ENCODE measurements around the gene SECISBP2. TPM values are rescaled to one million over a fixed set of nuclear protein-coding genes. Genes with fewer than 3 reads are reported as not detected.

SECISBP2 gene
- total RNA-seq, 2 experiments from 2014 or later, result 56.4 to 59.4 TPM

DNA sequence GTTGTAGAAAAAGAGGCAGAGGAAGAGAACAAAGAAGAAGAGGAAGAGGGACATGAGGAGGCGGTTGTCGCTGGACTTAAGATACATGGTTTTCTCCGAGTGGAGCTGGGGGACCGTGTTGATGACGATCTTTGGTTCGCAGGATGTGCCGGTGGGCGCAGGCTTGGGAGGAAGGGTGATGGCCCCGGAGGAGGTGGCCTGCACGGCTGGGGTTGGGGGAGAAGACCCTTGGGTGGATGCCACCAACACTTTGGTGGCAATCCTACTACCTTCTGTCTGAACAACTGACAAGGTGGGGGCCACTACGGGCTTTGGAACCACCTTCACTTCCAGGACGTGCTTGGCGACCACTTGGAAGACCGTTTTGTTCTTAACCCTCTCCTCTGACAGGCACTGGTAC is 60.7 kb downstream of the SECISBP2 start:
- Mint-ChIP-seq H3K27me3 (no peaks in the 10 kb centered on the region), H3K27ac (no peak overlapping the region), H3K4me3 (no peak overlapping the region), H3K36me3 (peaks cover 32% of the 10 kb centered on the region), H3K9me3 (no peaks in the 10 kb centered on the region), H3K4me1 (peaks cover 32% of the 10 kb centered on the region)
- DNase-seq (no peak), ATAC-seq (ENCODE audit: low read depth) (no peak)
- POLR2A ChIA-PET, result no interaction called here

DNA sequence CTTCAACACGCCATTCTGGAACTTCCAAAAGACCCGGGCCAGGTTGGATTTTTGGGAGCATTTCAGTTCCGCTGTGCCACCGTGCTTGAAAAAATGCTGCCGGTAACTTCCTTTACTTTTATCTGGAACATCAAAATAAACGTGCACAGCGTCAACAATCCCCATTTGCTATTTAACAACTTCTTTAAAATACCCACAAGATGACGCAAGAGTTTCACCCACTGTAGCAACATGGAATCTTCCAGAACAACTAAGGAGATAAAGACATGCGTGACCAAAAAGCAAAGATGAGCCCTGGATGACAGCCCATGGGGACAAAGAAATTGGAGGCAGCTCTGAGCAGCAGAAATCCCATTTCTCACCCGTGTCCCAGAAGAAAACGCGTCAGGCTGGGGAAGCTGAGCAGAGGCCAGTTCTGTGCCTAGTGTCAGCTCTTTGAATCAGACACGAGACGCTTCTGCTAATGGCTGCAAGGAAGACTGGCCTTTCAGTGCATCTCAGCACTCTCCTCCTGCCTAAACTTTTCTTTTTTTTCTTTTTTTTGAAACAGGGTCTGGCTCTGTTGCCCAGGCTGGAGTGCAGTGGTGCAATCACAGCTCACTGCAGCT is 61.3 kb downstream of the SECISBP2 start:
- peak overlapping the region; percentile 12 for H3K27ac Mint-ChIP-seq
- peaks cover 32% of the 10 kb centered on the region for H3K36me3 Mint-ChIP-seq
- ATAC-seq (ENCODE audit: low read depth) (no peak), DNase-seq (no peak)
- POLR2A ChIA-PET, result no interaction called here
- no peaks in the 10 kb centered on the region for H3K9me3 Mint-ChIP-seq
- no peaks in the 10 kb centered on the region for H3K27me3 Mint-ChIP-seq
- no peak overlapping the region for H3K4me3 Mint-ChIP-seq
- H3K4me1 Mint-ChIP-seq, result peaks cover 30% of the 10 kb centered on the region

DNA sequence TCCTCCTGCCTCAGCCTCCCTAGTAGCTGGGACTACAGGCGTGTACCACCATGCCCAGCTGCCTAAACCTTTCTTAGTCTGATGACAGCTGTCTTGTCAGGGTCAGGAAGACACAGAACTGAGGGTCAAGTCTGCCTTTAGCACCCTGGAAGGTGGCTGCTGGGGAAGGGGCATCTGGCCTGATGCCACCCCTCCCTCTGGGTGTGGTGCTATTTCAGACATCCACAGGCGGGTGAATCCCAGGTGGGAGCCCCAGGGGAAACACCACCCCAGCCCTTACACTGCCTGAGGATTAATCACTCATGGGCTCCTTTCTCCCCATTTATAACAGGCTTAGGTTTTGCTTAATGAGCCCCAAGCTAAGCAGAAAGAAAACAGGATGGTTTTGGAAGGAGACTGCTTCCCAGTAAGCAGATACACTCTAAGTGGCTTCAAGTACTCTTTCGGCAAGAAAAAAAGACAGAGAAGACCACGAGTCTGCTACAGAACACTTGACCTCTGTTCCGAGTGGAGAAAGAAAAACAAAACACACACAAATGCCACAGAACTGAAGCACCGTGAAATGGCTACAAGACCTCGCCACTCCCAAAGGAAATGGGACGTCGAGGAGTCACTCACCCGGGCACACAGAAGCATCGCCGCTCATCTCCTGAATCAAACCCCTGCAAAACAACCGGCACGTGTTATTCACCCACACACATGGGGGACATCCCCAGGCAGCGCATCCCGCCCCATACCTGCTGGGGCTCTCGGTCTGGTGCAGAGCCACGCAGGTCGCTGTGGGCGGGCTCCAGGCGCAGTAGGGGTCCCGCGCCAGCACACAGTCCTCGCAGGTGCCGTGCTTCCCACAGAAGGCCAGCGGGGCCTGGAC is 62.4 kb downstream of the SECISBP2 start:
- no peaks in the 10 kb centered on the region for H3K27me3 Mint-ChIP-seq
- no peak for ATAC-seq (ENCODE audit: low read depth)
- POLR2A ChIA-PET, result no interaction called here
- DNase-seq, result no peak
- peaks cover 35% of the 10 kb centered on the region for H3K36me3 Mint-ChIP-seq
- H3K4me1 Mint-ChIP-seq, result peaks cover 25% of the 10 kb centered on the region
- peak overlapping the region; percentile 11 for H3K27ac Mint-ChIP-seq
- H3K9me3 Mint-ChIP-seq, result no peaks in the 10 kb centered on the region
- no peak overlapping the region for H3K4me3 Mint-ChIP-seq

DNA sequence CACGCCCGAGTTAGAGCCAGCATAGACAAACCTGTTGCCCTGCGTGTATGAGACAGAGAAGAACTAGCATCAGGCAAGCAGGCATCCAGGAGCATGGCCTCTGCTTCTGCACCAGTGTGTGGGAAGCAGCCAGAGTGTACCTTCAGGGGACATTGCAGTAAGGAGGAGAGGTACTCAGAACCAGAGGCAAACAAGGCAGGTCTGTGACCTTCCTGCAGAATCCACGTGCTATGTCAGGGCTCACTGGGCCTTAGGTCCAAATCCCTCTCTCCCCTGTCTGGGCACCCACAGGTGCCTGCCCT is 63.0 kb downstream of the SECISBP2 start:
- Mint-ChIP-seq H3K36me3 (peaks cover 35% of the 10 kb centered on the region), H3K4me1 (peaks cover 23% of the 10 kb centered on the region), H3K27ac (peak overlapping the region; percentile 43), H3K27me3 (no peaks in the 10 kb centered on the region), H3K4me3 (no peak overlapping the region), H3K9me3 (no peaks in the 10 kb centered on the region)
- no peak for DNase-seq
- no peak for ATAC-seq (ENCODE audit: low read depth)
- POLR2A ChIA-PET, result no interaction called here

DNA sequence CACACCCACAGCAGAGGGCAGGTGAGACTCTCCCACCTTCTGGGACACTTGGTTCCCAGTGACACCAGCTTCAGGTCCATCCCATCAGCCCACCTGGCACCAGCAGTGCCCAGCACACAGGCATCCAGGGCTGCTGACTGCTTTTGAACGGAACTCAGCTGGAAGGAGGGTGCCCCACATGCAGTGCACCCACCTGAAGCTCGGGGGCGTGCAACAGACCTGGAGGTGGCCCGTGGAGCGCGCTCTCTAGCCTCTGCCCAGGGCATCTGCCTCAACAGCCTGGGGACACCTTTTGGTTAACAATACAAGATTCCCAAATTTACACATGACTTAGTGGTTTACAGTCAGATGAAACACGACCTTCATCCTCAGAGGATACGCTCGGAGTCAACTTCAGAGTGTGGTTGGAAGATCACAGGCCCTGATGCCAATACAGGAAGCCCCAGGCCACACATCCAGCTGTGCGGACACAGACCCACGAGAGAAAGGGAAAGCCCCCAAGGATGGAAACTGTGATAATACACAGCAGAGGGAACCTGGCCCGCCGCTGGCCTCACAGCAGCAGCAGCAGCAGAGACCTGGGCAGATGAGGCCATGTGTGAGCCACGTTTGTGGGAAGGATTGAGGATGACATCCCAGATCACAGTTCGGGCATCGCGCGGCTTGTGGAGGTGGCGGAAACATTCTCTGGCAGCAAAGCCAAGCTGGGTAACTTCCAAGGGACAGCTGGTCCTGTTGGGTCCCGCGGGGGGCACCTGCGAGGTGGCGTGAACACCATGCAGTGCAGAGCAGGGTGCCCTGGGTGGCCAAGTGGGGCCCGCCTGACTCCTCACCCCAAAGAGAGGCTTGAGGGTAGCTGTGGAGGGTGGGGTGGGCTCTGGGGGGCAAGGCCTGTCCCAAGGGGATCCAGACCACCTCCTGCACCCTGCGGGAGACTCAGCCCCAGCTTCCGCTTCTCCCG is 64.0 kb downstream of the SECISBP2 start:
- POLR2A ChIA-PET, result interaction anchor here (0.6 to 1.3 kb wide), 3 partner anchors 9 to 79 kb away, joined by 3 to 5 read pairs (median 3); no protein-coding TSS in a partner anchor
- peaks cover 17% of the 10 kb centered on the region for H3K4me1 Mint-ChIP-seq
- DNase-seq (no peak), ATAC-seq (ENCODE audit: low read depth) (no peak)
- no peaks in the 10 kb centered on the region for H3K27me3 Mint-ChIP-seq
- H3K9me3 Mint-ChIP-seq, result no peaks in the 10 kb centered on the region
- no peak overlapping the region for H3K4me3 Mint-ChIP-seq
- peak overlapping the region; percentile 69 for H3K27ac Mint-ChIP-seq
- peaks cover 34% of the 10 kb centered on the region for H3K36me3 Mint-ChIP-seq

DNA sequence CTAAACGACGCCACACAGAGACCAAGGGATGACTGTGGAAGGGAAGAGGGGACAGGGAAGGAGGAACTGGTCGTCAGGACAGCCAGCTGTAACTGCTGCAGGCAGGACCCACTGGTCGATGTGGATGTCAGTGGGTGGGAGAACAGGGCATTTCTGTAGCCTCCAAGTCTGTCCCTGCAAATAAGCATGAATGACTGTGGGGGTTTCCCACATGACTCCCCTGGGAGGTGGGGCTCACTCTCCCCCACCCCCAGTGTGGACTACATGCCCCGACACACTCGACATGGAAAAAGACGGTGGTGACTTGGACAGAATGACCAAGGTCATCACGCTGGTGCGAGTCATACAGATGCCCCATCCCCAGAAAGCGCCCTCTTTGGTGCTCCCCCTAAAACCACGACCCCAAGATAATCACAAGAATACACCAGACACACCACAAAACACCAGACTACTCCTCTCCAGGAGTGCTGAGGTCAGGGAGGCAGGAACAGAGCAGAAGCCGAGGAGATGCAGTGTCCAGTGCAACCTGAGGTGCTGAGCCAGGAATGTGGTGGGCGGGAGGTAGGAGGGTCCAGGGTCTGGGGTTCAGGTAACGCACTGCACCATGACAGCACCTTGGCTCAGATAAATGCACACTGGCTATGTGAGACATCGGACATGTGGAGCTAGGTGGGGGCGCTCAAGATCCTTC is 64.9 kb downstream of the SECISBP2 start:
- peaks cover 33% of the 10 kb centered on the region for H3K36me3 Mint-ChIP-seq
- no peaks in the 10 kb centered on the region for H3K27me3 Mint-ChIP-seq
- no peaks in the 10 kb centered on the region for H3K9me3 Mint-ChIP-seq
- no peak for ATAC-seq (ENCODE audit: low read depth)
- H3K4me3 Mint-ChIP-seq, result no peak overlapping the region
- DNase-seq, result no peak
- no peak overlapping the region for H3K27ac Mint-ChIP-seq
- POLR2A ChIA-PET, result interaction anchor here (1.2 to 1.3 kb wide), 2 partner anchors 10 to 19 kb away, joined by 3 to 5 read pairs; no protein-coding TSS in a partner anchor
- H3K4me1 Mint-ChIP-seq, result peaks cover 17% of the 10 kb centered on the region

DNA sequence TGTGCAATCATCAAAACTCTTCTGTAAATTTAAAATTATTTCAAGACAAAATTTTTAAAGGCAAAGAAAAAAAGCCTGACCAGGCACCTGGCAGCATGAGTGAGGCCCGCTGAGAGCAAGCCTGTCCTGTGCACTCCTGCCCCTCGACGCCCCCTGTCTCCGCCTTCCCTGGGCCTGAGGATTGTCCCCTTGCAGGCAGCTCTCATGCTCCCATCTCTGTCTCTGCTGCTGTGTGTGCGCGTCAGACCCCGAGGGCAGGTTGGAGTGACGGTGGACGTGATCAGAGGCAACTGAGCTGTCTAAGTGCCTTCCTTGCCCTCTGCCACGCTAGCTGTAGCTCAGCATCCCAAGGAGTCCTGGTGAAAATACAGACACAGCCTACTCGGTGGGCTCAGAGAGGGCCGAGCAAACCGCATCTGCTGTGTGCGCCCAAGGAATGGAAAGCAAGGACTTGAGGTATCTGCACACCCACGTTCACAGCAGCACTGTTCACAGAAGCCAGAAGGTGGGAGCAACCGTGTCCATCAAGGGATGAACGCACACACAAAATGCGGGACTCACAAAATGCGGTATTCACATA is 65.5 kb downstream of the SECISBP2 start:
- Mint-ChIP-seq H3K36me3 (peaks cover 31% of the 10 kb centered on the region), H3K4me1 (peaks cover 17% of the 10 kb centered on the region), H3K27ac (peak overlapping the region; percentile 34), H3K9me3 (no peaks in the 10 kb centered on the region), H3K4me3 (no peak overlapping the region), H3K27me3 (no peaks in the 10 kb centered on the region)
- ATAC-seq (ENCODE audit: low read depth) (no peak), DNase-seq (no peak)
- POLR2A ChIA-PET, result no interaction called here

DNA sequence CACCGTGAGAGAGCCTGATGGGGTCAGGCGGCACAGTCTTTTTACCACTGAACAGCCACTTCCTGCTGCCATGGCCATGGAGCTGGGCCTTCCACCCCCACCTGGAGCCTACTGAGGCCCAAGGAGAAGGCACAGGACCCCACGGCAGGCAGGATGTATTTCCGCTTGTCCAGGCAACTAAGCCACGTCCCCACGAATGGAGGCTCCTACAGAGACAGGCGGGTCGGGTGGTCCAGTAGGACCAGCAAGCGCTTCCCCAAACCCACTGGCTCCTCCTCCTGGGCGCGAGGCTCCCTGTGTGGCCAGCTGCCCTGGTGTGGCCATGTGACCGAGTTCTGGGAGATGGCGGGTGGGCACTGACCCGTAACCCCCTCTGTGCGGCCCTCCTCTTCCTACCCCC is 66.5 kb downstream of the SECISBP2 start:
- peak overlapping the region; percentile 58 for H3K27ac Mint-ChIP-seq
- H3K4me3 Mint-ChIP-seq, result no peak overlapping the region
- POLR2A ChIA-PET, result no interaction called here
- ATAC-seq (ENCODE audit: low read depth), result no peak
- no peaks in the 10 kb centered on the region for H3K27me3 Mint-ChIP-seq
- H3K9me3 Mint-ChIP-seq, result no peaks in the 10 kb centered on the region
- no peak for DNase-seq
- peaks cover 30% of the 10 kb centered on the region for H3K36me3 Mint-ChIP-seq
- peaks cover 17% of the 10 kb centered on the region for H3K4me1 Mint-ChIP-seq

DNA sequence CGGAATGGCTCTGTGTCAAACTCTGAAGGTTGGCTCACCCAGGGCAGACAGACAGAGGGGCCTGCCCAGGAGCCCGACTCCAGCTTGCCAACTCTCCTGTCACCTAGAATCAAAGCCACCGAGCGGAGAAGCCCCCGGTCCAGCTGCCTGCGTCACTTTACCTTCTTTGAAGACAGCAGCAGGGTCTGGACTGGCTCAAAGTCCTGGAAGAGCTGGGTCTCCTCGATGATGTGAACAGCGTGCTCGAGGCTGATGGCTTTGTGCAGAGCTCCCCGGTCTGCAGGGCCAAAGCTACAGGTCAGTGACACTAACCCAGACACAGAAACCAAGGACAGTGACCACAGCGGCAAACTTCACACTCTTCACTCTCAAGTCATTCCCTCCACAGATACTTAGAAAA is 67.9 kb downstream of the SECISBP2 start:
- ATAC-seq (ENCODE audit: low read depth) (no peak), DNase-seq (no peak)
- Mint-ChIP-seq H3K9me3 (no peaks in the 10 kb centered on the region), H3K27me3 (no peaks in the 10 kb centered on the region), H3K36me3 (peaks cover 36% of the 10 kb centered on the region), H3K27ac (no peak overlapping the region), H3K4me1 (peaks cover 25% of the 10 kb centered on the region), H3K4me3 (no peak overlapping the region)
- POLR2A ChIA-PET, result no interaction called here

DNA sequence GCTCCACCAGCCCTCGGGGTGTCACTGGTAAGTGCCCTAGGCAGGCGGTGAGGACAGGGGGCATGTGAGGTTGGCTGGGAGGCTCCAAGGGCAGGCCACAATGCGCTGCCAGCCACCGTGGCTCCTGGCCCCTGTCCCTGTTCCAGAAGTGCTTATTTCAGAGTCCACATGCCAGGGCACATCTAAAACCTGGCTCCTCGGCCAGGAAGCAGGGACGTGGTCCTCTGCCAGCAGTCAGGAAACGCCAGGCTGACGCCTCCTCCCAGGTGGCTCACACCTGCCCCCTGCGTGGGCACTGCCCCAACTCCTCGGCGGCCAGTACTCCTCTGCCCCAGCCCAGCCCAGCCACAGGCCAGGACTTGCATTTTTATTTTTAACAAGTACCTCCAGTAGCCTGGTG is 68.5 kb downstream of the SECISBP2 start:
- H3K4me1 Mint-ChIP-seq, result peaks cover 25% of the 10 kb centered on the region
- H3K27me3 Mint-ChIP-seq, result no peaks in the 10 kb centered on the region
- H3K27ac Mint-ChIP-seq, result no peak overlapping the region
- H3K36me3 Mint-ChIP-seq, result peaks cover 32% of the 10 kb centered on the region
- ATAC-seq (ENCODE audit: low read depth) (no peak), DNase-seq (no peak)
- POLR2A ChIA-PET, result no interaction called here
- no peak overlapping the region for H3K4me3 Mint-ChIP-seq
- no peaks in the 10 kb centered on the region for H3K9me3 Mint-ChIP-seq

DNA sequence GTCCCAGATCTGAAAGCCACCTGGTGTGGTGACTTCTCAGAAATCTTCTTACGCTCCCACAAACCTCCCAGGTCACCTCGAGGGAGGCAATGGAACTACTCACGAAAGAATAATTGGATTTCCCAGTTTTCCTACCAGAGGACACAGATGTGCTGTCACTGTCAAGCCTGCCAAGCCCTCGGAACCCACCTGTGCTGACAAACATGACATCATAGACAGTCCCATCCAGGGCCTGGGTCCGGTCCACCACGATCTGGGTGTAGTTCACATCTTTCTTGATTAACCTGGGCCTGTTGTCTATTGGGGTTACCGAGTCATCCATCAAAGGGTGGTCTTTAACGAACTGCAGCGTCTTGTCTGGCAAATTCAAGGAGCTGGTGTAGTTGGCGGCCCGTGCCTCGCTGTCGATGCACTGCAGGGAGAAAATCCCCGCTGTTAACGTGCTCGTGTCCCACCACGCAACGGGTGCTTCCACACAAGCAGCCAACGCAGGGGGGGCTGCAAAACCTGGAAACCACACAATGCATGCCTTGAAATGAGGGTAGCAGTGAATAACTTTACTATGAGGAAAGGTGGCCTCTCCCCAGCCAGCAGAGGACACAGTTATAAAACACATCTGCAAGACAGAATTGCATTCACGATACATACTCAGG is 69.0 kb downstream of the SECISBP2 start:
- H3K4me1 Mint-ChIP-seq, result peaks cover 26% of the 10 kb centered on the region
- H3K27ac Mint-ChIP-seq, result no peak overlapping the region

DNA sequence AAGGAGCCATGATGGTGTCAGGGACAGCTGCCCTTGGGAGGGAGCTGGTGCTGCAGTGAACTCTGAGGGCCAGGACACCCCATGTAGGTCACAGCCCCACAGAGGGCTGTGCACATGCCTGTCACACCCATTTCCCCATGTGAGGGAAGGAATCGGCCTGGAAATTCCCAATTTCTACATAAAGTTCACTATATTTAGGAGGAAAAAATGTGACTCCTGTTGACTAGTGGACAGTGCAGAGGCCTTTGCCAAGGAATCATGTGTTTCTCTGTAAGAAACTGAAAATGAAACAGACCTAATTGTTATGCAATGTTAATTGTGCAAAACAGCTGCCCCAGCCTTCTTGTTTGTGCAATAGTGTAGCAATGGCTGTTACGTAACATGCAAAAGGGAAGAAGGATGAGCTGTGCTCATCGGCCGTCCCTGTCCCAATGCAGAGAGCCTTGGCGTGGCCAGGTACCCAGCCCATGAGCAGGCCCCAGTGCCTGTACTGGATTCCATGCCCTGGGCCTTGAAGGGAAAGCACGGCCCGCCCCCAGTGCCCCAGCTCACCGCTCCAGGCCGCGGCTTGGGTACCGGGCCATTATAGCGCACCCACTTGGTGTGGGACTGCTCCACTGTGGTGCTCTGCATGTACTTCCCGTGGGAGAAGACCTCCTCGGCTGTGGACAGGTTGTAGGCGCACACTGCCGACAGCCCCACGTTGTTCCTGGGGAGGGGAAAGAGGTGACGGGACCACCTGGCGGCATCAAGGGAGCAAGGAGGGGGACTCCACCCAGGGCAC is 70.0 kb downstream of the SECISBP2 start:
- DNase-seq (no peak), ATAC-seq (ENCODE audit: low read depth) (no peak)
- Mint-ChIP-seq H3K4me1 (peaks cover 24% of the 10 kb centered on the region), H3K36me3 (peaks cover 40% of the 10 kb centered on the region), H3K4me3 (no peak overlapping the region), H3K27ac (no peak overlapping the region), H3K27me3 (no peaks in the 10 kb centered on the region), H3K9me3 (no peaks in the 10 kb centered on the region)
- POLR2A ChIA-PET, result no interaction called here

More for the DNA sequence above, 69.0 kb downstream of the SECISBP2 start:
- POLR2A ChIA-PET, result interaction anchor here (0.7 kb wide), 1 partner anchor 174 kb away, joined by 3 read pairs; no protein-coding TSS in a partner anchor
- DNase-seq (no peak), ATAC-seq (ENCODE audit: low read depth) (no peak)
- Mint-ChIP-seq H3K9me3 (no peaks in the 10 kb centered on the region), H3K27me3 (no peaks in the 10 kb centered on the region), H3K36me3 (peaks cover 35% of the 10 kb centered on the region), H3K4me3 (no peak overlapping the region)

All from activated naive CD8-positive, alpha-beta T cell treated with anti-CD3 and anti-CD28 coated beads, Interleukin-2, amount 10 ng/mL, durations not matched to agents 7 days and 5 days (primary cell).